Measurements from ENCODE around the gene HDAC10.

Gene HDAC10

DNA sequence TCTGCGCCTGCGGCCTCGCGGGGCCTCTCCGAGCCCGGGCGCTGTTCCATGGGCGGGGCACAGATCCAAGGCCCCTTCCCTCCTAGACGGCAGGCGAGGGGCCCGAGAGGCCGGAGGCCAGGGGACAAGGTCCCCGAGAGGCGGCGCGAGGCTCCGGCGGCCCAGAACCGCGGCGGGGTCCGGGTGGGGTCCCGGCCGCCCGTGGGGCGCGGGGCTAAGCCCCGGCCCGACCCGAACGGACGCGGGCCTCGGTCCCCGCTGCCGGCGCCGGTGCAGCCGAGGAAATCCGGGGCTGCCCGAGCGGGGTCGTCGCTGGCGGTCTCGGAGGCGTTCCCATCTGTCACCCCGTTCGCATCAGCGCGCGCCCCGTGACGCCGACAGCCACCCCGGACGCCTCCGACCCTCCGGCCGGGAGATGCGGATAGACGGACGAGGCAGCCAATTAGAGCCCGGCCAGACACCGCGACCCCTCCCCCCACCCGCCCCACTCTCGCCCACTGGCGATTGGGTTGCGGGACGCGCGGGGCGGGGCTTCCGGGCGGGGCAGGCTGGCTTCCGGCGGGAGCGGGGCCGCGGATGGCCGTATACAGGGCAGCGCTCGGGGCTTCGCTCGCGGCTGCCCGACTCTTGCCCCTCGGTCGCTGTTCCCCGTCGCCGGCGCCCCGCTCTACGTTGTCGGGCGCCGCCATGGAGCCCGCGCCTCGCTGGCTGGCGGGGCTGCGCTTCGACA, 50.4 kb downstream of the HDAC10 start, which contains the start of gene SELENOO:
TSS of gene SELENOO (plus strand) at position 551 of the 730 bp plus-strand sequence. CDS start at position 577, 26 bp downstream.
- TF ChIP-seq, protein P1, sequence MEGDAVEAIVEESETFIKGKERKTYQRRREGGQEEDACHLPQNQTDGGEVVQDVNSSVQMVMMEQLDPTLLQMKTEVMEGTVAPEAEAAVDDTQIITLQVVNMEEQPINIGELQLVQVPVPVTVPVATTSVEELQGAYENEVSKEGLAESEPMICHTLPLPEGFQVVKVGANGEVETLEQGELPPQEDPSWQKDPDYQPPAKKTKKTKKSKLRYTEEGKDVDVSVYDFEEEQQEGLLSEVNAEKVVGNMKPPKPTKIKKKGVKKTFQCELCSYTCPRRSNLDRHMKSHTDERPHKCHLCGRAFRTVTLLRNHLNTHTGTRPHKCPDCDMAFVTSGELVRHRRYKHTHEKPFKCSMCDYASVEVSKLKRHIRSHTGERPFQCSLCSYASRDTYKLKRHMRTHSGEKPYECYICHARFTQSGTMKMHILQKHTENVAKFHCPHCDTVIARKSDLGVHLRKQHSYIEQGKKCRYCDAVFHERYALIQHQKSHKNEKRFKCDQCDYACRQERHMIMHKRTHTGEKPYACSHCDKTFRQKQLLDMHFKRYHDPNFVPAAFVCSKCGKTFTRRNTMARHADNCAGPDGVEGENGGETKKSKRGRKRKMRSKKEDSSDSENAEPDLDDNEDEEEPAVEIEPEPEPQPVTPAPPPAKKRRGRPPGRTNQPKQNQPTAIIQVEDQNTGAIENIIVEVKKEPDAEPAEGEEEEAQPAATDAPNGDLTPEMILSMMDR (IDR thresholded peaks at IDR 0.05; ENCODE audit: low read depth, low read length) = no peak
- TF ChIP-seq POLR2A (IDR thresholded peaks at IDR 0.05; ENCODE audit: extremely low read depth, insufficient read length) = peak; percentile 50
- H3K4me3 ChIP-seq (ENCODE audit: low read depth, low read length) = peak within 1 kb of the TSS; percentile 68
- DNase-seq (ENCODE audit: low read depth) = peak; percentile 91

DNA sequence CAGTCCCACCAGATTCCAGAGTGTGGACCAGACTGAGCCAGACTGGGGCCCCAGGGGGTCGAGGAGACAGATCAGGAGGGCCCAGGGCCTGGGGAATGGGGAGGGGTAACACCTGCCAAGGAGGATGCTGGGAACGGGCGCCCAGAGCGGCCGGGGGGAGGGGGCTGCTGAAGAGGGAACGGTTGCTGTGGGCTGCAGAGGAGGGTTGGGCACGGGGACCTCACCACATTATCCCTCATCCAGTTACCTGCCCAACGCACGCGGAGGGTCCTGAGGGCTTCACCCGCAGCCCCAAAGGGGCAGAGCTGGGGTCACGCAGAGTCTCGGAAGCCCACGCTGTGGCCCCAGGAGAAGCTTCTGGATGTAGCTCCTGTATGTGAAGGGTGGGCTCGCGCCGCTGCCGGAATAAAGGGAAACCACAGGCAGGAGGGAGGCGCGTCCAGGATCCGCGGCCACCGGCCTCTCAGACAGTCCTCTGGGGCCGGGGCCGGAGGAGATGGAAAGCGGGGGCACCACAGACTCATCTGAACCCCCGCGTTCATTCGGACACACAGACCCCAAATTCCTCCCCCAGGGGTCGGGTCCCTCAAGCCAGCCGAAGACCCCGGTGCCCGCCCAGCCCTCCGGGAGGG, 51.1 kb downstream of the HDAC10 start:
- no peak for DNase-seq (ENCODE audit: low read depth)
- TF ChIP-seq, protein P2, sequence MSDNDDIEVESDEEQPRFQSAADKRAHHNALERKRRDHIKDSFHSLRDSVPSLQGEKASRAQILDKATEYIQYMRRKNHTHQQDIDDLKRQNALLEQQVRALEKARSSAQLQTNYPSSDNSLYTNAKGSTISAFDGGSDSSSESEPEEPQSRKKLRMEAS (IDR thresholded peaks at IDR 0.05; ENCODE audit: low read depth, low read length) = no peak
- TF ChIP-seq, protein P1 (IDR thresholded peaks at IDR 0.05; ENCODE audit: low read depth, low read length) = no peak
- peak overlapping the region; percentile 6 for H3K4me3 ChIP-seq (ENCODE audit: low read depth, low read length)

DNA sequence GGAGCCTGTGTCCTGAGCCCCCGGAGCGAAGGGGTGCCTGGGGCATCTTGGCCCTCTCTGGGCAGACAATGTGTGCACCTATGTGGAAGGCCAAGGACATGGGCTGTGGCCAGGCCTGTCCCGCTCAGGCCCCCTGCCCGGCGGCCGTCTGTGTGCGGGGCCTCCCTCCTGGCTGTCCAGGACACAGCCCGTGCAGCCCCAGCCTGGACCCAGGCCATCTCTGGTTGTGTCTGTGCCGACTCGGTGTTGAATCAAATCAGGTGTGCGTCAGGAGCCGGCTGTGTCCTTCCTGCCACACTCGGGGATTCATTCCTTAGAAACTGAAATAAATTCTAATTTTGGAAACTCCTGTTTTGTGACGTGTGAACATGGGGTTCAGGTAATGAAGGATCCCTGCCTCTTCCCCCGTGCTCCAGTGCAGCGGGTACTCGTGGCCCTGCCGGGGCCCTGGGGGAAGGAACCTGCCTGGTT, 51.8 kb downstream of the HDAC10 start:
- TF ChIP-seq POLR2A (IDR thresholded peaks at IDR 0.05; ENCODE audit: extremely low read depth, insufficient read length) = no peak
- TF ChIP-seq, protein P1 (IDR thresholded peaks at IDR 0.05; ENCODE audit: low read depth, low read length) = no peak
- TF ChIP-seq MYC (IDR thresholded peaks at IDR 0.05; ENCODE audit: low read depth, low read length) = no peak
- TF ChIP-seq, protein P2 (IDR thresholded peaks at IDR 0.05; ENCODE audit: low read depth, low read length) = no peak
- no peak for DNase-seq (ENCODE audit: low read depth)
- no peak overlapping the region for H3K4me3 ChIP-seq (ENCODE audit: low read depth, low read length)

DNA sequence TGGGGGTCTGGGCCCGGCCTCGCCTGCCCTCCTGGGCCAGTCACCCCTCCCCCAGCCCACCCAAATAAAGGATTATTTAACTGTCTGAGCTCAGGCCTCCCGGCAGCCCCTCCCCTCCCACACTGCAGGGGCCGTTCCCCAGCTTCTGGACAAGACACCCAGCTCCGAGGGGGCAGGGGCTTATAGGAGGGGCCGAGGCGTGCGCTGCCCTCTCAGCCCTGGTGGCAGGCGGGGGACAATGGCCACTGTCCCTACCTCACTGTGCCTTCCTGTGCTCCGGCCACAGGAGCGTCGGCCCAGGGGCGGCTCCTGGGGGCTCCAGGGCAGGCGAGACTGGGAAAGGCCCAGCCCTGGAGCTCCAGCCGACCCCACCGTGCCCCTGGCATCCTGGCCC, 52.4 kb downstream of the HDAC10 start:
- DNase-seq (ENCODE audit: low read depth) = no peak
- TF ChIP-seq POLR2A (IDR thresholded peaks at IDR 0.05; ENCODE audit: extremely low read depth, insufficient read length) = no peak
- TF ChIP-seq, protein P1 (IDR thresholded peaks at IDR 0.05; ENCODE audit: low read depth, low read length) = no peak
- no peak for TF ChIP-seq MYC (IDR thresholded peaks at IDR 0.05; ENCODE audit: low read depth, low read length)
- TF ChIP-seq, protein P2 (IDR thresholded peaks at IDR 0.05; ENCODE audit: low read depth, low read length) = no peak

DNA sequence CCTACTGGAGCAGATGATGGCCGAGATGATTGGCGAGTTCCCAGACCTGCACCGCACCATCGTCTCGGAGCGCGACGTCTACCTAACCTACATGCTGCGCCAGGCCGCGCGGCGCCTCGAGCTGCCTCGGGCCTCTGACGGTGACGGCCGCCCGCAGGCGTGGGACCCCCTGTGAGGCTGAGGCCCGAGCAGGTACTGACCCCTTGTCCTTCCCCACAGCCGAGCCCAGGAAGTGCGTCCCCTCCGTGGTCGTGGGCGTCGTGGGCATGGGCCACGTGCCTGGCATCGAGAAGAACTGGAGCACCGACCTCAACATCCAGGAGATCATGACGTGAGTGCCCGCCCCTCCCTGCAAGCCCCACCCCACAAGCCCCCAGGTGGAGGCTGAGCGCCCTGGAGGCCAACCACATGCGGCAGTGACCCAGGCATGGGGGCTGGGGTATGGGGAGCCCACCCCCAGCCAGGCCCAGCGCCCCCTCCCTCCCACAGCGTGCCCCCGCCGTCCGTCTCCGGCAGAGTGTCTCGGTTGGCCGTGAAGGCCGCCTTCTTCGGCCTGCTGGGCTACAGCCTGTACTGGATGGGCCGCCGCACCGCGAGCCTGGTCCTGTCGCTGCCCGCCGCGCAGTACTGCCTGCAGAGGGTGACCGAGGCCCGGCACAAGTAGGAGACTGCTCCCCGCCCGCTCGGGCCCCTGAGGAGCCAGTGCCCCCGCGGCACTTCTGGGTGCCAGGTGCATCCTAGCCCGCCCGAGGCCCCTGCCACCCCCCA, 53.0 kb downstream of the HDAC10 start:
- no peak overlapping the region for H3K4me3 ChIP-seq (ENCODE audit: low read depth, low read length)
- TF ChIP-seq, protein P2 (IDR thresholded peaks at IDR 0.05; ENCODE audit: low read depth, low read length) = no peak
- TF ChIP-seq POLR2A (IDR thresholded peaks at IDR 0.05; ENCODE audit: extremely low read depth, insufficient read length) (no peak), MYC (IDR thresholded peaks at IDR 0.05; ENCODE audit: low read depth, low read length) (no peak)
- TF ChIP-seq, protein P1 (IDR thresholded peaks at IDR 0.05; ENCODE audit: low read depth, low read length) = no peak
- DNase-seq (ENCODE audit: low read depth) = no peak

More for the DNA sequence above, 52.4 kb downstream of the HDAC10 start:
- no peak overlapping the region for H3K4me3 ChIP-seq (ENCODE audit: low read depth, low read length)
